ENCODE data around the gene NCK1.
"Not testable (repeated sequence)": the region's sequence is repeated elsewhere in the genome, so short reads cannot be mapped to it uniquely, and the experiment has no call there.

The NCK1 gene

GRCh38 chr3:136862617-136863322 is 762 bp downstream of the NCK1 start:
- DNase-seq: peak in 1 of 2 donors; percentile 71

GRCh38 chr3:136869282-136869681 is 7.3 kb downstream of the NCK1 start:
- DNase-seq: no peak

- not testable (repeated sequence) for DNase-seq
Measured at GRCh38 chr3:136872258-136872657, 10.2 kb downstream of the NCK1 start.

- not testable (repeated sequence) for DNase-seq
Measured at GRCh38 chr3:136879510-136879909, 17.5 kb downstream of the NCK1 start.

- DNase-seq: peak in 1 of 2 donors; percentile 23
Measured at GRCh38 chr3:136882571-136882970, 20.6 kb downstream of the NCK1 start.

- no peak for DNase-seq
Measured at GRCh38 chr3:136883967-136884720, 22.1 kb downstream of the NCK1 start.

- DNase-seq: no peak
Measured at GRCh38 chr3:136885357-136886213, 23.6 kb downstream of the NCK1 start.

- DNase-seq: no peak
Measured at GRCh38 chr3:136889947-136890346, 27.9 kb downstream of the NCK1 start.

- no peak for DNase-seq
Measured at GRCh38 chr3:136891934-136892855, 30.2 kb downstream of the NCK1 start.

GRCh38 chr3:136893848-136894443 is 31.9 kb downstream of the NCK1 start:
- no peak for DNase-seq

GRCh38 chr3:136897171-136897570 is 35.2 kb downstream of the NCK1 start:
- DNase-seq: not testable (repeated sequence)

- DNase-seq: no peak
Measured at GRCh38 chr3:136898549-136898948, 36.5 kb downstream of the NCK1 start.

- DNase-seq: no peak
Measured at GRCh38 chr3:136898954-136899353, 36.9 kb downstream of the NCK1 start.

- no peak for DNase-seq
Measured at GRCh38 chr3:136899622-136900158, 37.7 kb downstream of the NCK1 start.

GRCh38 chr3:136900694-136901093 is 38.7 kb downstream of the NCK1 start:
- peak in 1 of 2 donors; percentile 43 for DNase-seq

GRCh38 chr3:136901391-136901790 is 39.4 kb downstream of the NCK1 start:
- DNase-seq: no peak

- DNase-seq: peak in 1 of 2 donors; percentile 54
Measured at GRCh38 chr3:136902530-136902929, 40.5 kb downstream of the NCK1 start.

- no peak for DNase-seq
Measured at GRCh38 chr3:136903899-136904298, 41.9 kb downstream of the NCK1 start.

- no peak for DNase-seq
Measured at GRCh38 chr3:136904746-136905145, 42.7 kb downstream of the NCK1 start.

GRCh38 chr3:136905549-136905948 is 43.5 kb downstream of the NCK1 start:
- DNase-seq: no peak

GRCh38 chr3:136906725-136907124 is 44.7 kb downstream of the NCK1 start:
- DNase-seq: no peak

Measured in bone marrow (tissue), 2 donors.